HG03025 (cell line): ENCODE data around the gene CIZ1.

Experiments
- ATAC-seq: cut with Tn5 transposase; IDR thresholded peaks from one replicate; pipeline ENCODE4 v1.9.1; 2021; ENCODE audit warnings: mild to moderate bottlenecking, moderate library complexity; ENCODE audit not compliant: unreplicated experiment, low FRiP score

CIZ1 gene

DNA sequence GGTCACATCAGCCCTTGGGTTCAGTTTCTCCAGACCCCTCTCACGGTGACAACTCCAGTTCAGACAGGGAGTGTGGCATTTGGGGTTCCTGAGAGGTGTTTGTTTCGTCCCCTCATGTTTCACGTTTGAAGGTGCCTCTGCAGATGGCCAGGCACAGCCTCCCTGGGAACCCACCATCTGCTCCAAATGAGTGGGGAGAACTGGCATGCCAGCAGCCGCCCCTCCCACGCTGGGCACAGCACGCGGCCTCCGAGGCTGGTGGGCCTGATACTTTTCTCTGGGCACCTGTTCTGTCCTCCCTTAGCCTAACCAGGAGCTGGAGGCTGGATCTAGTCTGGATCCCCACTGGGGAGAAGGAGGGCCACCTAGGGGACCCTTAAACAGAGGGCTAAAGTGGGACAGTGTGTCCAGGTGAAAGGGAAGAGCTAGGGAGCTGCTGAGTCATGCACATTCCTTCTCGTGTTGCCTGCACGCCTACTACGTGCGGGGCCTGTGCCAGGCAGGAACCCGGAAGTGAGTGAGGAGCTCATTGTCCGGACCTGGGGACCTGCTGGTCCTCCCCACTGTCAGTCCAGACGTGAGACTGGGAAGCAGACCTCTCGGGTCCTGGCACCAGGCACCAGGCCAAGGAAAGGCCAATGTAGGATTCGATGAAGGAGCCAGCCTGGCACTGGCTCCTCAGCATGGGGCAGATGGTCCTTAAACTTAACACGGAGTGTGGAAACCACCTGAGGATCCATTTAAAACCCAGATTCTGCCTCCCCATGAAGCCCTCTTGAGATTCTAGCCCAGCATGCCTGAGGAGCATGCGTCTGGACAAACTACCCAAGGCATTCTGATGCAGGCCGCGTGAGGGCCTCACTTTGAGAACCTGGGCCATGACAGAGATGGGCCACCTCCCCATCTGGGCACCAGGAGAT lies 23.5 kb upstream of the CIZ1 start:
- no peak for ATAC-seq

DNA sequence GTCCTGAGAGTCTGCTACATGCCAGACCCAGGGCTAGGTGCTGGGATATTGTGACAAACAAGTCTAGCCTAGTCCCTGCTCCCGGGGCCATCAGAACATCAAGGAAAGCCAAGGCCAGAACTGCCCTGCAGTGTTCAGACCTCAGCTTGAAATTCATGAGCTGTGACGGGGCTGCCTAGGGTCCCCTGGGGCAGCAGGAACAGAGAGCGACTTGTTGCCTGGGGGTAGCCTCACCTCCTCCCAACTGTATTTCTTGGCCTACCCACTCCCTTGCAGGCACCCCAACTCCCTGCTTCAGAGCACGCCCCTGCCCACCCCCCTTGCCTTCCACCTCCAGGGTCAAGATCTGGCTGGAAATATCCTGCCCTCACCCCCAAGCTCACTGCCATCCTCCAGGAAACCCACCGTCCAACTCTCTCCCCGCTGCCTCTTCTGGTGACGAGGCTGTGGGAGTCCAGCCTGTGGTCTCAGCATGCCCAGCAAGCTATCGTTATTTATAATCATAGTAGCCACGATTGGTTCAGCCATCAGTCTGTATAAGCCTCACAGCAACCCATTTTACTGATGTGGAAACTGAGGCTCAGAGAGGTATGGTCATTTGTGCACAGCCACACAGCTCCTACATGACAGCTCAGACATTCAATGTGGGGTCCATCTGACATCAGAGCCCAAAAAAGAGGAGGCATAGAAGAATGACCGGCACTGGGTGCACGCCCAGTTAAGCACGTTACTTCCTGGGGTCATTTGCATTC lies 22.6 kb upstream of the CIZ1 start:
- ATAC-seq: no peak

GRCh38 chr9:128211981-128212281 lies 20.6 kb upstream of the CIZ1 start:
- ATAC-seq: no peak

- no peak for ATAC-seq
Measured at GRCh38 chr9:128211186-128211980, 20.0 kb upstream of the CIZ1 start.

- ATAC-seq: no peak
Measured at GRCh38 chr9:128208946-128209669, 17.7 kb upstream of the CIZ1 start.

- no peak for ATAC-seq
Measured at GRCh38 chr9:128208386-128208785, 17.0 kb upstream of the CIZ1 start.

DNA sequence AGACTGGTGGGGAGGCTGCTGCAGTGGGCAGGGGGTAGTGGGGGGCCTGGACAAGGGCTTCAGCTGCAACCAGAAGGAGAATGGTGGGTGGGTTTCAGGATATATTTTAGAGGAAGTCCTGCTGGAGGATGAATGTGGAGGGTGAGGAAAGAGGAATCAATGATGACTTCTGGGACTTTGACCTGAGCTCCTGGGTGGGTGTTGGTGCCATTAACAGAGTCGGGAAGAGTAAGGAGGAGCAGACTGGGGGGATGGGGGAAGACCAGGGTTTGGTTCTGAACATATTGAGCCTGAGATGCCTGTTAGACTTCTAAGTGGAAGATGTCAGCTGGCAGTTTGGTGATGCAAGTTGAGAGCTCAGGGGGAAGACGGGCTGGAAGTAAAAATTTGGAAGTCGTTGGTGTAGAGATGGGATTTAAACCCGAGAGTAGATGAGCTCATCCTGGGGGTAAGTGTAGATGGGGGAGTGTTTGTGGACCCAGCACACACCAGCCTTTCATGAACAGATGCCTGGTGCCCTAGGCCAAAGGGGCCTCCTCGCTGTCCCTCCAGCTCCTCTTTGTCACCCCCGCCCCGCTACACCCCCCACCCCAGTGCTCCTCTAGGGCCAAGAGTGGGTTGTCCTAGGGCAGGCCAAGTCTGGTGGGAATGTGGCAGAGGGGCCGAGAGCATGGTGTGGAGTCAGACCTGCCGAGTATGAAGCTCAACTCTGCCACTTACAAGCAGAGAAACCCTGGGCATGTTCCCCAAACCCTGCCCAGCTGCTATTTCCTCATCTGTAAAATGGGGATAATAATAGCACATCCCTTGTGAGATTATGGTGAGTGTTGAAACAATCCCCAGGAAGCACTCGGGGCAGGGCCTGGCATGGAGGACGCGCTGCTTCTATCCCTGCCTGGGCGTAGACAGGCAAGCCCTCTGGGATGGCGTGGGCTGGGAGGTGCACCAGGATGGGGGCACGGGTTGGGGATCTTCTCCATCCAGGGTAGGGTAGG lies 15.8 kb upstream of the CIZ1 start:
- ATAC-seq: no peak

GRCh38 chr9:128206484-128206883 lies 15.1 kb upstream of the CIZ1 start:
- no peak for ATAC-seq

- no peak for ATAC-seq
Measured at GRCh38 chr9:128205296-128205944, 14.0 kb upstream of the CIZ1 start.

GRCh38 chr9:128204858-128205257 lies 13.5 kb upstream of the CIZ1 start:
- no peak for ATAC-seq

GRCh38 chr9:128203707-128204551 lies 12.6 kb upstream of the CIZ1 start:
- ATAC-seq: no peak

DNA sequence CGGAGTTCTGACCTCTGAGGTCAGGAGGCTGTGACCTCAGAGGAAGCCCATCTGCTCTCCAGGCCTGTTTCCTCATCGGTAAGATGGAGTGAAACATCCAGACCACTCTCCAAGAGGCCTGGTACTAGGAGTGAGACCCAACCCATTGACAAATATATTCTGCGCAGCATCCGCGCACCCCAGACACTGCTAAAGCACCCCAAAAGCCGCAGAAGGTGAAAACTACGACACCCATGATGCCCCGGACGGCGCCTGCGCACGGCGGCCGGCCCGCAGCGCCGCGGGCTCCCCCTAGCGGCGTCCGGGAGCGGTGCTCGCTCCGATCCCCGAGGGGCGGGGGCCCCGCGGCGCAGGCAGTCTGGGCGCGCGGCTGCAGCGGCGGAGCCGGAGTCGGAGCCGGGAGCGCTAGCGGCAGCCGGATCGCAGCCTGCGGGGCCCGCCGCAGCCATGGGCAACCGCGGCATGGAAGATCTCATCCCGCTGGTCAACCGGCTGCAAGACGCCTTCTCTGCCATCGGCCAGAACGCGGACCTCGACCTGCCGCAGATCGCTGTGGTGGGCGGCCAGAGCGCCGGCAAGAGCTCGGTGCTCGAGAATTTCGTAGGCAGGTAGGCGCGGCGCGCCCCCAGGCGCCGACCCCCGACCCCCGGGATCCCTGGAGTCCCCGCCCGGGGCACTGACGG lies 11.8 kb upstream of the CIZ1 start, which contains the start of gene DNM1:
Gene DNM1, plus strand, starts transcription at position 356 of the 683 bp plus-strand sequence. Its CDS starts 92 bp downstream, at position 448.
- peak; percentile 65 for ATAC-seq

DNA sequence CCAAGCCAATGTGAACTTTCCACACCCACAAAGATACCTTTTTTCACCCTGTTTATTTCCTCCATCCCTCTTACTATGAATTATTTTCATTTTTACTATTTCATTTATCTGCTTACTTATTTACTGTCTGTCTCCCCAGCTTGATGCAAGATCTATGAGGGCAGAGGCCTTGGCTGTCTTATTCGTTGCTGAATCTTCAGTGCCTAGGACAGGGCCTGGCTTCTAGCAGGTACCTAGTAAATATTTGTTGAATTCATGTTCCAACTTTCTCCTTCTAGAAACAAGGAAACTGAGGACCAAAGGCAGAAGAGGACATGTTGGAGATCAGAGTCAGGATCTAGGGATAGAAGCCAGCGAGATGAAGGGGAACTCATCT lies 11.3 kb upstream of the CIZ1 start:
- no peak for ATAC-seq

DNA sequence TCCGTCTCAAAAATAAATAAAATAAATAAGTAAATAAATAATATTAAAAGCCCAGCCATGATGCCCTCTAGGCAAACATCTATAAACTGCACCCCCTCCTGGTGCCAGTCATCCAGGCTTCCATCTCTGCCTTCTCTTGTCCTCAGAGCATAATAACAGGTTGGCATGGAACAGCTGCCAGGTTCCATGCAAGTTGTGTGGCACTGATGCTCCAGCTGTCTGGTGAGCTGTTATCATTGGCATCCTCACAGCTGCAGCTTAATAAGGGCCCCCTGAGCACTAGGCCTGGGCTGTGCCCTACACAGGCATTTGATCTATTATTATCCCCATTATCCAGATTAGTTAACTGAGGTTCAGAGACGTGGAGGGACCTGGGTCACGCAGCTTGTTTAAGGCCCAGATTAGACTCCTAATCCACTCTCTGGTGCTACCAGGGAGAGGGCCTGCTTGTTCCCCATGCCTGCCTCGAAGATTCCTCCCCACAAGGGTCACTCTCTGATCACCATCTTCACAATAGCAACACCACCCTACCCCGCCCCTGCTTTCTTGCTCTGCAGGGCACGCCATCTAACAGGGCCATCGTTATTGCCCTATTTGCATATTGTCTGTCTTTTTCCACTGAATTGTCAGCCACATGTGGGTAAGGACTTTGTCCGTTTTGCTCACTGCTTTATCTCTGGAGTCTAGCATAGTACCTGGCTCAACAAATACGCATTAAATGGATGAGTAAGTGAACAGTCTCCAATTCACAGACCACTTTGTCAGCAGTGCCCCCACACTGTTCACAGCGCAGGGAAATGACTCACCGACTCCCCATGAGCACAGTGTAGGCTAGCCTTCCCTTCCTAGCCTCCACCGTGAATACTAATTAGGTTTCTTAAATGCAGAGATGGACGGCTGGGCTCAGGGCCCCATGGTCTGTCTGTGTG lies 10.3 kb upstream of the CIZ1 start:
- no peak for ATAC-seq

DNA sequence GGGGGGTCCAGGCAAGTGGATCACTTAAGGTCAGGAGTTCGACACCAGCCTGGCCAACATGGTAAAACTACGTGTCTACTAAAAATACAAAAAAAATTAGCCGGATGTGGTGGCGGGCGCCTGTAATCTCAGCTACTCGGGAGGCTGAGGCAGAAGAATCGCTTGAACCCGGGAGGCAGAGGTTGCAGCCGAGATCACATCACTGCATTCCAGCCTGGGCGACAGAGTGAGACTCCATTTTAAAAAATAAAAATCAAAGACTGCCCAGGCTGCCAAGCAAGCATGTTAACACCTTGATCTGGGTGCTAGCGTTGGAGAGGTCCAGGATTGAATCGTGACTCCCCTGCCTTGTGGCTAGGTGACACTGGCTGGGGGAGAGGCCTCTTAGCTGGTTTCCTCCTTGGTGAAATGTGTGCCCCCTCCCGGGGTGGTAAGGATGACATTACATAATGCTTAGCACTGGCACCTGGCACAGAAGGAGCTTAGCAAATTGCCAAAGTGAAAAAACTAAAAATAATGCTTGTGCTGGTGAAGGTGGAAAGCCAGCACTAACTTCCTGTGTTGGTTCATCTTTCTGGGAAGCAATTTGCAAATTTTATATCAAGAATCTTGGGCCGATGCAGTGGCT lies 2.2 kb upstream of the CIZ1 start:
- no peak for ATAC-seq
